Panc1 (cell line): ENCODE results near the gene PGA4. TPM values are rescaled to one million over a fixed set of nuclear protein-coding genes. Genes with fewer than 3 reads are reported as not detected.

ENCODE experiments used
- ATAC-seq: fragments of 200-7000 bp; cut with Tn5 transposase; 2 replicates; pipeline ENCODE4 v1.9.1; 2020; ENCODE audit warnings: mild to moderate bottlenecking, moderate library complexity
- BruUV-seq: library from RNA; stranded (reverse); fragments of 400-500 nt; replicated peaks from 2 replicates; lab custom pipeline; 2021; lab: Mats Ljungman, UMichigan
- CTCF ChIA-PET: fragments of 300-600 bp; sonication (Branson Sonifier 250); formaldehyde crosslinking; loops from one replicate; lab custom pipeline; 2022; ENCODE audit warnings: antibody characterized with exemption; lab: Charles Lee
- POLR2A ChIA-PET: fragments of 300-600 bp; sonication (Branson Sonifier 250); formaldehyde crosslinking; loops from one replicate; lab custom pipeline; 2022; ENCODE audit warnings: antibody characterized with exemption; lab: Charles Lee
- DNase-seq: peaks from one replicate; pipeline ENCODE4 v3.0.0-alpha.2; 2010; ENCODE audit warnings: low read depth, low spot score
- H3K27ac ChIP-seq: 2 replicates; pipeline ENCODE4 v1.5.1; 2011; ENCODE audit warnings: mild to moderate bottlenecking, low read length, inconsistent platforms
- H3K27me3 ChIP-seq: fragments of 200-500 bp; sonication (Bioruptor generic); 2 replicates; pipeline ENCODE4 v1.6.0; 2014; ENCODE audit warnings: low read length, inconsistent platforms; ENCODE audit not compliant: control insufficient read depth, insufficient read depth
- H3K36me3 ChIP-seq: fragments of 200-500 bp; sonication (Bioruptor generic); 2 replicates; pipeline ENCODE4 v1.5.1; 2014; ENCODE audit warnings: inconsistent platforms, mild to moderate bottlenecking, low read length, moderate library complexity; ENCODE audit not compliant: control insufficient read depth, insufficient read depth
- H3K4me1 ChIP-seq: 2 replicates; pipeline ENCODE4 v1.5.1; 2011; ENCODE audit warnings: inconsistent platforms, mild to moderate bottlenecking, low read length, moderate library complexity; ENCODE audit not compliant: control insufficient read depth, insufficient read depth
- H3K4me3 ChIP-seq, 2 experiments: 2 replicates each; pipeline ENCODE4 v1.5.1; 2011 to 2012; ENCODE audit warnings: low read depth in 2 of 2, low read length in 2 of 2, mild to moderate bottlenecking in 2 of 2, inconsistent platforms in 1 of 2, moderate library complexity in 1 of 2
- H3K9me3 ChIP-seq: fragments of 200-500 bp; sonication (Bioruptor generic); 2 replicates; pipeline ENCODE4 v1.5.1; 2014; ENCODE audit warnings: low read depth, mild to moderate bottlenecking, inconsistent platforms, low read length, moderate library complexity; ENCODE audit not compliant: control insufficient read depth, insufficient read depth
- CTCF ChIP-seq: fragments of 450-650 bp; IDR thresholded peaks from 2 replicates; pipeline ENCODE4 v1.5.1; 2017; ENCODE audit warnings: mild to moderate bottlenecking
- POLR2AphosphoS5 ChIP-seq: IDR thresholded peaks from 2 replicates; pipeline ENCODE4 v1.6.1; 2012; ENCODE audit warnings: mild to moderate bottlenecking, low read depth, low read length, moderate library complexity
- REST ChIP-seq, 2 experiments: IDR thresholded peaks; 2 replicates each; pipeline ENCODE4 v1.6.1; 2011 to 2012; ENCODE audit warnings: low read depth in 2 of 2, control low read depth in 1 of 2, low read length in 1 of 2, mild to moderate bottlenecking in 1 of 2, moderate library complexity in 1 of 2; ENCODE audit not compliant: insufficient read depth in 1 of 2
- SIN3A ChIP-seq: IDR thresholded peaks from 2 replicates; pipeline ENCODE4 v1.6.1; 2012; ENCODE audit warnings: low read depth, mild to moderate bottlenecking, low read length, moderate library complexity, borderline replicate concordance; ENCODE audit not compliant: insufficient read depth
- TCF7L2 ChIP-seq: IDR thresholded peaks from 2 replicates; pipeline ENCODE4 v1.6.1; 2011; ENCODE audit warnings: mild to moderate bottlenecking, low read depth, low read length, inconsistent platforms
- in situ Hi-C: cut with HindIII; loops from 2 replicates; pipeline ENCODE4 v1.10.0; 2016; ENCODE audit warnings: low sequenced_read_pairs, low pct_unique_long_range_greater_than_20kb
- intact Hi-C: fragments of 100-400 bp; cut with micrococcal nuclease; formaldehyde crosslinking; loops from one replicate; pipeline ENCODE4 v1.10.0; 2022; ENCODE audit not compliant: unreplicated experiment
- total RNA-seq: library from RNA; stranded (reverse); gene quantifications from one replicate; pipeline ENCODE4 v1.2.1, GENCODE V29; 2021; ENCODE audit not compliant: unreplicated experiment

The PGA4 gene
- total RNA-seq, 1 experiment from 2014 or later: not detected

GRCh38 chr11:61173456-61173855 lies 48.7 kb upstream of the PGA4 start:
- Histone ChIP-seq H3K4me1 (no peaks in the 10 kb centered on the region; the same call in 1 of the 2 replicates), H3K4me3 (no peak overlapping the region), H3K36me3 (no peaks in the 10 kb centered on the region), H3K27me3 (peaks cover 4% of the 10 kb centered on the region), H3K9me3 (no peaks in the 10 kb centered on the region), H3K27ac (no peak overlapping the region)
- no peak for DNase-seq
- TF ChIP-seq SIN3A (no peak), CTCF (peak; percentile 64)
- in situ Hi-C loops (no loop called here), intact Hi-C loops (no loop called here)
- ATAC-seq: peak; percentile 82
- ChIA-PET POLR2A (no interaction called here), CTCF (interaction anchor here (0.6 kb wide), 1 partner anchor 13 kb away, joined by 4 read pairs; no protein-coding TSS in a partner anchor)
- BruUV-seq: no TSS peak

GRCh38 chr11:61174273-61174672 lies 47.9 kb upstream of the PGA4 start:
- Histone ChIP-seq H3K4me1 (no peaks in the 10 kb centered on the region; the same call in 1 of the 2 replicates), H3K36me3 (no peaks in the 10 kb centered on the region), H3K27ac (no peak overlapping the region), H3K9me3 (no peaks in the 10 kb centered on the region), H3K27me3 (peaks cover 4% of the 10 kb centered on the region), H3K4me3 (no peak overlapping the region)
- BruUV-seq: no TSS peak
- ATAC-seq (no peak), DNase-seq (no peak)
- no peak for TF ChIP-seq REST (IDR thresholded peaks at IDR 0.05; ENCODE audit: insufficient read depth in 1 of 2, low read depth in 2 of 2, low read length in 1 of 2)
- TF ChIP-seq CTCF: no peak
- no peak for TF ChIP-seq TCF7L2
- TF ChIP-seq SIN3A: no peak
- TF ChIP-seq POLR2AphosphoS5: no peak
- ChIA-PET CTCF (no interaction called here), POLR2A (no interaction called here)
- intact Hi-C loops: no loop called here
- in situ Hi-C loops: no loop called here
